Bronchial smooth muscle cell (primary cell): Measurements from ENCODE around the gene CACNA1I. TPM values are rescaled to one million over a fixed set of nuclear protein-coding genes. Genes with fewer than 3 reads are reported as not detected.

Source experiments
- total RNA-seq: library from RNA; depleted of rRNA; stranded (reverse); fragments of >200 nt; gene quantifications from 2 replicates; pipeline ENCODE4 v1.2.1, GENCODE V29; 2014

Gene CACNA1I
- total RNA-seq, result under 0.01 TPM in 2 replicates

GRCh38 chr22:39570665-39571064 is at the start of gene CACNA1I:
CACNA1I (plus strand) TSS chr22:39570753; CDS start chr22:39570753, 0 bp downstream.

GRCh38 chr22:39532215-39533073 is 38.1 kb upstream of the CACNA1I start, which contains the start of gene RPS19BP1:
RPS19BP1 (minus strand) TSS chr22:39532748; CDS start chr22:39532738, 10 bp downstream.

Other genes with a start within 250 kb of the CACNA1I start
- gene SYNGR1, start 220.8 kb upstream of the CACNA1I start, total RNA-seq, result 5.4 and 10.0 TPM in 2 replicates
- 14.0 and 18.7 TPM in 2 replicates for gene TAB1, start 171.0 kb upstream of the CACNA1I start, total RNA-seq
- gene MGAT3, start 113.7 kb upstream of the CACNA1I start, total RNA-seq, result under 0.01 TPM in 1 of 2 replicates, not detected in the other
- 12.1 and 13.9 TPM in 2 replicates for gene MIEF1, start 68.5 kb upstream of the CACNA1I start, total RNA-seq
- gene ATF4, start 50.2 kb upstream of the CACNA1I start, total RNA-seq, result 141 and 225 TPM in 2 replicates
- gene RPS19BP1, start 38.0 kb upstream of the CACNA1I start, total RNA-seq, result 25.2 and 40.8 TPM in 2 replicates